GM12865 (cell line): ENCODE data around the gene PIWIL1.

Experiments
- DNase-seq: peaks from one replicate; pipeline ENCODE4 v3.0.0; 2010; ENCODE audit warnings: low read depth
- H3K4me3 ChIP-seq: 2 replicates; pipeline ENCODE4 v1.5.1; 2011; ENCODE audit warnings: mild to moderate bottlenecking, low read depth, low read length, control low read depth
- CTCF ChIP-seq: IDR thresholded peaks from 2 replicates; pipeline ENCODE4 v1.5.1; 2011; ENCODE audit warnings: low read length, control low read depth, low read depth, inconsistent platforms; ENCODE audit not compliant: insufficient read depth; ENCODE audit errors: missing control alignments

PIWIL1 gene

GRCh38 chr12:130382818-130383217, 45.1 kb downstream of the PIWIL1 start:
- no peak for DNase-seq
- TF ChIP-seq CTCF = no peak
- no peak overlapping the region for H3K4me3 ChIP-seq

GRCh38 chr12:130384234-130384633, 46.5 kb downstream of the PIWIL1 start:
- no peak overlapping the region for H3K4me3 ChIP-seq
- no peak for TF ChIP-seq CTCF
- DNase-seq = no peak

- no peak for TF ChIP-seq CTCF
- DNase-seq = no peak
- H3K4me3 ChIP-seq = no peak overlapping the region
Observed at GRCh38 chr12:130385193-130385592, 47.5 kb downstream of the PIWIL1 start.

GRCh38 chr12:130391186-130391585, 53.5 kb downstream of the PIWIL1 start:
- TF ChIP-seq CTCF = no peak
- DNase-seq = no peak
- H3K4me3 ChIP-seq = no peak overlapping the region

- no peak overlapping the region for H3K4me3 ChIP-seq
- DNase-seq = no peak
- no peak for TF ChIP-seq CTCF
Observed at GRCh38 chr12:130394906-130395305, 57.2 kb downstream of the PIWIL1 start.

GRCh38 chr12:130396667-130397066, 59.0 kb downstream of the PIWIL1 start:
- no peak overlapping the region for H3K4me3 ChIP-seq
- TF ChIP-seq CTCF = no peak
- no peak for DNase-seq

GRCh38 chr12:130398100-130398848, 60.6 kb downstream of the PIWIL1 start:
- H3K4me3 ChIP-seq = no peak overlapping the region
- no peak for TF ChIP-seq CTCF
- no peak for DNase-seq
